NCI-H187 (cell line): ENCODE measurements around the gene YTHDC1.
A peak's percentile ranks its signal among the peaks of the same experiment; 100 is the strongest.
"Not testable (repeated sequence)": the region's sequence is repeated elsewhere in the genome, so short reads cannot be mapped to it uniquely, and the experiment has no call there.

Source experiments
- DNase-seq, 2 experiments: peaks; one replicate each; lab custom pipeline; 2025; lab: John Stamatoyannopoulos, UW

YTHDC1 gene

GRCh38 chr4:68349649-68350360, at the start of gene YTHDC1:
TSS of gene YTHDC1 (minus strand) at chr4:68350090. CDS start at chr4:68349753, 337 bp downstream.
- DNase-seq: peak; percentile 92 to 96

GRCh38 chr4:68399306-68399705, 49.4 kb upstream of the YTHDC1 start:
- no peak for DNase-seq

GRCh38 chr4:68396756-68397155, 46.9 kb upstream of the YTHDC1 start:
- DNase-seq: no peak

- DNase-seq: no peak
Measured at GRCh38 chr4:68391436-68391835, 41.5 kb upstream of the YTHDC1 start.

- no peak for DNase-seq
Measured at GRCh38 chr4:68390205-68390935, 40.5 kb upstream of the YTHDC1 start.

GRCh38 chr4:68389386-68389913, 39.6 kb upstream of the YTHDC1 start:
- not testable (repeated sequence) for DNase-seq

- DNase-seq: no peak
Measured at GRCh38 chr4:68388347-68388865, 38.5 kb upstream of the YTHDC1 start.

- DNase-seq: no peak
Measured at GRCh38 chr4:68385267-68385666, 35.4 kb upstream of the YTHDC1 start.

GRCh38 chr4:68383115-68383514, 33.2 kb upstream of the YTHDC1 start:
- DNase-seq: no peak

- no peak for DNase-seq
Measured at GRCh38 chr4:68378226-68378625, 28.3 kb upstream of the YTHDC1 start.

GRCh38 chr4:68375667-68376559, 26.0 kb upstream of the YTHDC1 start:
- peak in 1 of 2 experiments; percentile 19 for DNase-seq

- DNase-seq: no peak
Measured at GRCh38 chr4:68373513-68373912, 23.6 kb upstream of the YTHDC1 start.

- no peak for DNase-seq
Measured at GRCh38 chr4:68372588-68372987, 22.7 kb upstream of the YTHDC1 start.

- DNase-seq: no peak
Measured at GRCh38 chr4:68369142-68369805, 19.4 kb upstream of the YTHDC1 start.

GRCh38 chr4:68368691-68369131, 18.8 kb upstream of the YTHDC1 start:
- DNase-seq: no peak

- no peak for DNase-seq
Measured at GRCh38 chr4:68367835-68368234, 17.9 kb upstream of the YTHDC1 start.

- no peak for DNase-seq
Measured at GRCh38 chr4:68366600-68366999, 16.7 kb upstream of the YTHDC1 start.

- no peak for DNase-seq
Measured at GRCh38 chr4:68365068-68365467, 15.2 kb upstream of the YTHDC1 start.

- DNase-seq: no peak
Measured at GRCh38 chr4:68361146-68361589, 11.3 kb upstream of the YTHDC1 start.

- DNase-seq: no peak
Measured at GRCh38 chr4:68360231-68360968, 10.5 kb upstream of the YTHDC1 start.

- no peak for DNase-seq
Measured at GRCh38 chr4:68359508-68359907, 9.6 kb upstream of the YTHDC1 start.
